Nephron progenitor cell (in vitro differentiated cells): ENCODE measurements around the gene AFMID.
"Not testable (repeated sequence)": the region's sequence is repeated elsewhere in the genome, so short reads cannot be mapped to it uniquely, and the experiment has no call there.

Experiments used
- DNase-seq: peaks from one replicate; pipeline ENCODE4 v3.0.0; 2021
- H3K27ac Mint-ChIP-seq: 2 replicates; pipeline ENCODE4 v1.8.0; 2021; ENCODE audit warnings: mild to moderate bottlenecking, moderate library complexity, mixed read lengths
- H3K27me3 Mint-ChIP-seq: 2 replicates; pipeline ENCODE4 v1.8.0; 2021; ENCODE audit warnings: mild to moderate bottlenecking, low read depth, mixed read lengths; ENCODE audit not compliant: poor library complexity
- H3K36me3 Mint-ChIP-seq: 2 replicates; pipeline ENCODE4 v1.8.0; 2021; ENCODE audit warnings: low read depth, mixed read lengths
- H3K4me1 Mint-ChIP-seq: 2 replicates; pipeline ENCODE4 v1.8.0; 2021; ENCODE audit warnings: mixed read lengths
- H3K4me3 Mint-ChIP-seq: 2 replicates; pipeline ENCODE4 v1.8.0; 2021; ENCODE audit warnings: mild to moderate bottlenecking, moderate library complexity, mixed read lengths
- H3K9me3 Mint-ChIP-seq: 2 replicates; pipeline ENCODE4 v1.8.0; 2021; ENCODE audit warnings: mild to moderate bottlenecking, moderate library complexity, mixed read lengths
- TF ChIP-seq, protein P1 (sequence below): fragments of 200-600 bp; sonication (generic); IDR thresholded peaks from 2 replicates; pipeline ENCODE4 v1.5.0; 2021; ENCODE audit warnings: antibody characterized with exemption

AFMID gene, protein sequence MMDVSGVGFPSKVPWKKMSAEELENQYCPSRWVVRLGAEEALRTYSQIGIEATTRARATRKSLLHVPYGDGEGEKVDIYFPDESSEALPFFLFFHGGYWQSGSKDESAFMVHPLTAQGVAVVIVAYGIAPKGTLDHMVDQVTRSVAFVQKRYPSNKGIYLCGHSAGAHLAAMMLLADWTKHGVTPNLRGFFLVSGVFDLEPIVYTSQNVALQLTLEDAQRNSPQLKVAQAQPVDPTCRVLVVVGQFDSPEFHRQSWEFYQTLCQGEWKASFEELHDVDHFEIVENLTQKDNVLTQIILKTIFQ

DNA sequence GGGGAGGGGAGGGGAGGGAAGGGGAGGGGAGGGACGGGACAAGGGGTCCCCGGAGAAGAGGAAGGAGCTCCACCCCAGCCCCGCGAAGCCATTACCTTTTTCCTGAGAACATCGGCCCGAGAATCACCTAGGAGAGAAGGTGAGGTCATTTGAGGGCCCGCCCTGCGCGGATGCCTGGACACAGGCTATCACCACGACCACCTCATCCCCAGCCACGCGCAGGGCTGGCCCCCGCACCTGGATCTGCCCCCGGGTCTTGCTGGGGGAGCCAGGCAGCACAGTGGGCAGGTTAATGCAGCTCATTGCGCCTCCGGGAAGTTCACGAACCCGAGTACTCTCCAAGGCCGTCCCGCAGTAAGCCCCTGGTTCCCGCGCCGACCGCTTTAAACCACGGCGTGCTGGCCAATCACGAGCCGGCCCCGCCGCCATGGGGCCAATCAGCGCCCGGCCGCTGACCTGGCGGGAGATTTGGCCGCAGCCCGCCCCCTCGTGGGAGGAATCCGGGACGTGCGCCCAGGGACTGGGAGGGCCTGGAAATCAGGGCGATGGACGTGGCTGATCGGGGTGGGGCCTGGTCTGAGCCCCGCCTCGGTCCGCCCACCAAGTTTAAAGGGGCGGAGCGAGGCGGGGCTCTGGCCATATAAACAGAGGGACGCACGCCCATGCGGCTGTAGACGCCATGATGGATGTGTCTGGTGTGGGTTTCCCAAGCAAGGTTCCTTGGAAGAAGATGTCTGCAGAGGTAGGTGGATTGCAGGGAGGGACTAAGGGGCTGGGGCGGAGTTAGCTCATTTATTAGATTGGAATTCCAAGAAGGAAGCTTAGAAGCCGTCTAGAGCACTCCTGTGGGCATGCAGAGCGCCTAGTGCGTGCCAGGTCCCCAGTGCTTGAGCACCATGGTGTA lies at the start of gene AFMID, which contains the start of gene TK1:
TSS of gene AFMID (plus strand) at position 671 of the 904 bp plus-strand sequence. CDS start at position 680, 9 bp downstream.
TSS of gene TK1 (minus strand) at position 361 of the 904 bp plus-strand sequence. CDS start at position 303, 58 bp downstream.
- Mint-ChIP-seq H3K4me3 (peak within 1 kb of the TSS; percentile 90), H3K36me3 (peaks cover 41% of the 10 kb centered on the region), H3K9me3 (peaks cover 5% of the 10 kb centered on the region), H3K27me3 (peaks cover 3% of the 10 kb centered on the region), H3K27ac (no peak within 1 kb of the TSS), H3K4me1 (peaks cover 56% of the 10 kb centered on the region)
- DNase-seq, result peak; percentile 99
- TF ChIP-seq, protein P1, sequence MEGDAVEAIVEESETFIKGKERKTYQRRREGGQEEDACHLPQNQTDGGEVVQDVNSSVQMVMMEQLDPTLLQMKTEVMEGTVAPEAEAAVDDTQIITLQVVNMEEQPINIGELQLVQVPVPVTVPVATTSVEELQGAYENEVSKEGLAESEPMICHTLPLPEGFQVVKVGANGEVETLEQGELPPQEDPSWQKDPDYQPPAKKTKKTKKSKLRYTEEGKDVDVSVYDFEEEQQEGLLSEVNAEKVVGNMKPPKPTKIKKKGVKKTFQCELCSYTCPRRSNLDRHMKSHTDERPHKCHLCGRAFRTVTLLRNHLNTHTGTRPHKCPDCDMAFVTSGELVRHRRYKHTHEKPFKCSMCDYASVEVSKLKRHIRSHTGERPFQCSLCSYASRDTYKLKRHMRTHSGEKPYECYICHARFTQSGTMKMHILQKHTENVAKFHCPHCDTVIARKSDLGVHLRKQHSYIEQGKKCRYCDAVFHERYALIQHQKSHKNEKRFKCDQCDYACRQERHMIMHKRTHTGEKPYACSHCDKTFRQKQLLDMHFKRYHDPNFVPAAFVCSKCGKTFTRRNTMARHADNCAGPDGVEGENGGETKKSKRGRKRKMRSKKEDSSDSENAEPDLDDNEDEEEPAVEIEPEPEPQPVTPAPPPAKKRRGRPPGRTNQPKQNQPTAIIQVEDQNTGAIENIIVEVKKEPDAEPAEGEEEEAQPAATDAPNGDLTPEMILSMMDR, result peak; percentile 87

DNA sequence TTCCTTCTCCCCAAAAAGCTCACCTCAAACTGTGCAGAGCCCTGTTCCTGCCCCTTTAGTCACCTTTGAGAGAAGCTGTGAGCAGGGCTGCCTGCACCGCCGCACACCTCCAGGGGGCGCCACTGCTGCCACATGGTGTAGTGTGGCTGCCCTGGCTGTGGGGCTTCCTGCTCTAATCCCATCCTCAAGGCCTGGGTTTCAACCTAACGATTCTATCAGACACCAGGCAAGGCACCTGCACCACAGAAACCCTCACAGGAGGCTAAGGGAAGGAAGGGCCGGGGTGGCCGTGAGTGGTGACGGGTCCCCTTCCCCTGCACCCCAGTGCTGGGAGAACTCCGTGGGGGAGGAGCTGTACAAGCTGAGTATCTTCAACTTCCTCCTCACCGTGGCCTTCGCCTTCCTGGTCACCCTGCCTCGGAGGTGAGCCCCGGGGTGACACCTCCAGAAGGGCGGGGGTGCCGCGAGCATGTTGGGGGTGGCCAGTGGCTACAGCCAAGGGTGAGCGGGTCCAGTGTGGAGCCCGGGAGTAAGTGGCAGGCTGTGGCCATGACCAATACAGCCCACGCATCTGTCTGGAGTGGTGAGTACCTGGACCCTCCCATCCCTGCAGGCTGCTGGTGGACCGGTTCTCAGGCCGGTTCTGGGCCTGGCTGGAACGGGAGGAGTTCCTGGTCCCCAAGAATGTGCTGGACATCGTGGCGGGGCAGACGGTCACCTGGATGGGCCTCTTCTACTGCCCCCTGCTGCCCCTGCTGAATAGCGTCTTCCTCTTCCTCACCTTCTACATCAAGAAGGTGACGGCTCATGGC lies 49.6 kb upstream of the AFMID start:
- Mint-ChIP-seq H3K4me3 (no peak overlapping the region), H3K4me1 (peaks cover 28% of the 10 kb centered on the region), H3K27me3 (peaks cover 32% of the 10 kb centered on the region), H3K36me3 (no peaks in the 10 kb centered on the region), H3K9me3 (no peaks in the 10 kb centered on the region), H3K27ac (no peak overlapping the region)
- no peak for DNase-seq
- TF ChIP-seq, protein P1, result peak; percentile 25

DNA sequence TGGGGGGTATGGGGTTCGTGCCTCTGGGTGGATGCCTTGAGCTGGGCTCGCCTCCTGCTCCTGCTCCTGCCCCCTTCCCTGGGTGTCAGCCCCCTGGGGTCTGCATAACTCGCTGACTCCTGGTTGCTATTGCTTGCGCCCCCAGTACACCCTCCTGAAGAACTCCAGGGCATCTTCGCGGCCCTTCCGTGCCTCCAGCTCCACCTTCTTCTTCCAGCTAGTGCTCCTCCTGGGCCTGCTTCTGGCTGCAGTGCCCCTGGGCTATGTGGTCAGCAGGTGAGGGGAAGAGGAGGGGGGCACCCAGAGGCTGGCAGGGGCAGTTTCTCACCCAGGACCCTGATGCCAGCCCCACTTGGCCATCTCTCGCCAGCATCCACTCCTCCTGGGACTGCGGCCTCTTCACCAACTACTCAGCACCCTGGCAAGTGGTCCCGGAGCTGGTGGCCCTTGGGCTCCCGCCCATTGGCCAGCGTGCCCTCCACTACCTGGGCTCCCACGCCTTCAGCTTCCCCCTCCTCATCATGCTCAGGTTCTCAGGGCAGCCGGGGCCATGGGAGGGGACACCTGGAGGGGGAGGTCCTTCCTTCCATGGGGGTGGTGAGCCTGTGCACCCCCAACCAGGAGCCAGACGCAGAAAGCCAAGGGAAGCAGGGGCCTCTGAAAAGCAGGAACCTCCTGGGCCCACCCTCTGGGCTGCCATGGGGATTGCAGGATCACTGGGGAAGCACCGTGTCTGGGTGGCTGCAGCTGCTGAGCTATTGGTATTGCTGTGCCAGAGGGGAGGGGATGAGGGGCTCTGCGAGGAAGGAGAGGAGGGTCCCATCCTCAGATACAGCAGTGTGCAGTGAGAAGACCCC lies 48.7 kb upstream of the AFMID start:
- TF ChIP-seq, protein P1, result no peak
- Mint-ChIP-seq H3K36me3 (no peaks in the 10 kb centered on the region), H3K4me3 (no peak overlapping the region), H3K9me3 (no peaks in the 10 kb centered on the region), H3K27ac (no peak overlapping the region), H3K27me3 (peaks cover 24% of the 10 kb centered on the region), H3K4me1 (peaks cover 34% of the 10 kb centered on the region)
- no peak for DNase-seq

DNA sequence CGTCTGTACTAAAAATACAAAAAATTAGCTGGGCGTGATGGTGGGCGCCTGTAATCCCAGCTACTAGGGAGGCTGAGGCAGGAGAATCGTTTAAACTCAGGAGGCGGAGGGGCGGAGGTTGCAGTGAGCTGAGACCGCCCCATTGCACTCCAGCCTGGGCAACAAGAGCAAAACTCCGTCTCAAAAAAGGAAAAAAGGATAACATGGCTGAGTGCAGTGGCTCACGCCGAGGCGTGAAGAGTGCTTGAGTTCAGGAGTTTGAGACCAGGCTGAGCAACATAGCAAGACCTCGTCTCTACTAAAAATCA lies 47.3 kb upstream of the AFMID start:
- DNase-seq, H3K9me3 Mint-ChIP-seq, H3K36me3 Mint-ChIP-seq, H3K4me3 Mint-ChIP-seq, H3K27ac Mint-ChIP-seq: not testable (repeated sequence)
- peaks cover 42% of the 10 kb centered on the region for H3K4me1 Mint-ChIP-seq
- peaks cover 13% of the 10 kb centered on the region for H3K27me3 Mint-ChIP-seq

DNA sequence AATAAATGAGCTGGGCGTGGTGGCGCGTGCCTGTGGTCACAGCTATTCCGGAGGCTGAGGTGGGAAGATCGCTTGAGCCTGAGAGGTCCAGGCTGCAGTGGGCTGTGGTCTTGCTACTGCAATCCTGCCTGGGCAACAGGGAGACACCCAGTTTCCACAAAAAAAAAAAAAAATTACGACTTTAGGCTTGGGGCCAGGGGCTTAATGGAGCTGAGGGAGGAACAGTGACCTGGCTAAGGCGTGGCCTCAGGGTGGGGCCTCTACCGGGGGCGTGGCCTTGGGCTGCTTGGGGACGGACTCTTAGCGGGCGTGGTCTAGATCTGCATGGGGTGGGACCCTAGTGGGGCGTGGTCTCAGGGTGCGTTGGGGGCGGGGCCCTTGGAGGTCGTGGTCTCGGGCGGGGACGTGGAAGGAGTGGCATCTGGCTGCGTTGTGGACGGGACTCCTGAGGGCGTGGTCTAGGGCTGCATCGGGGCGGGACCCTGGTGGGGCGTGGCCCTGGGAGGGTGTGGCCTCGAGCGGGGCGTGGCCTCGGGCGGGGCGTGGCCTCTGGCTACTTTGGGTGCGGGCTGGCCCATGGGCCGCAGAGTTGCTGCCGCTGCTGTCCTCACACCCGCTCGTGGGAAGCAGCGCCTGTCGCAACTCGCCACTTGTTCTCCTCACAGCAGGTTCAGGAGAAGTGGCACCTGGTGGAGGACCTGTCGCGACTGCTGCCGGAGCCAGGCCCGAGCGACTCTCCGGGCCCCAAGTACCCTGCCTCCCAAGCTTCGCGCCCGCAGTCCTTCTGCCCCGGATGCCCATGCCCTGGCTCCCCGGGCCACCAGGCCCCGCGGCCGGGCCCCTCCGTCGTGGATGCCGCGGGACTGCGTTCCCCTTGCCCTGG lies 46.8 kb upstream of the AFMID start:
- DNase-seq, result peak; percentile 92
- no peak overlapping the region for H3K4me3 Mint-ChIP-seq
- H3K9me3 Mint-ChIP-seq, result no peaks in the 10 kb centered on the region
- TF ChIP-seq, protein P1, result no peak
- H3K27ac Mint-ChIP-seq, result no peak overlapping the region
- H3K4me1 Mint-ChIP-seq, result peaks cover 42% of the 10 kb centered on the region
- H3K36me3 Mint-ChIP-seq, result no peaks in the 10 kb centered on the region
- H3K27me3 Mint-ChIP-seq, result peaks cover 11% of the 10 kb centered on the region
